OCI-LY7 (cell line): ENCODE results near the gene PCK2.

Experiments used
- EZH2phosphoT487 ChIP-seq: fragments of 200-600 bp; sonication (generic); IDR thresholded peaks from 2 replicates; pipeline ENCODE4 v1.6.1; 2018; ENCODE audit warnings: low read depth, borderline replicate concordance, mild to moderate bottlenecking, mixed run types, antibody characterized with exemption, low read length, moderate library complexity, mixed read lengths
- TF ChIP-seq, protein P1 (sequence below): fragments of 200-600 bp; sonication (generic); conservative IDR thresholded peaks from 2 replicates; pipeline ENCODE4 v1.5.1; 2014; ENCODE audit warnings: mild to moderate bottlenecking, antibody characterized with exemption, low read length, moderate library complexity, mixed read lengths

DNA sequence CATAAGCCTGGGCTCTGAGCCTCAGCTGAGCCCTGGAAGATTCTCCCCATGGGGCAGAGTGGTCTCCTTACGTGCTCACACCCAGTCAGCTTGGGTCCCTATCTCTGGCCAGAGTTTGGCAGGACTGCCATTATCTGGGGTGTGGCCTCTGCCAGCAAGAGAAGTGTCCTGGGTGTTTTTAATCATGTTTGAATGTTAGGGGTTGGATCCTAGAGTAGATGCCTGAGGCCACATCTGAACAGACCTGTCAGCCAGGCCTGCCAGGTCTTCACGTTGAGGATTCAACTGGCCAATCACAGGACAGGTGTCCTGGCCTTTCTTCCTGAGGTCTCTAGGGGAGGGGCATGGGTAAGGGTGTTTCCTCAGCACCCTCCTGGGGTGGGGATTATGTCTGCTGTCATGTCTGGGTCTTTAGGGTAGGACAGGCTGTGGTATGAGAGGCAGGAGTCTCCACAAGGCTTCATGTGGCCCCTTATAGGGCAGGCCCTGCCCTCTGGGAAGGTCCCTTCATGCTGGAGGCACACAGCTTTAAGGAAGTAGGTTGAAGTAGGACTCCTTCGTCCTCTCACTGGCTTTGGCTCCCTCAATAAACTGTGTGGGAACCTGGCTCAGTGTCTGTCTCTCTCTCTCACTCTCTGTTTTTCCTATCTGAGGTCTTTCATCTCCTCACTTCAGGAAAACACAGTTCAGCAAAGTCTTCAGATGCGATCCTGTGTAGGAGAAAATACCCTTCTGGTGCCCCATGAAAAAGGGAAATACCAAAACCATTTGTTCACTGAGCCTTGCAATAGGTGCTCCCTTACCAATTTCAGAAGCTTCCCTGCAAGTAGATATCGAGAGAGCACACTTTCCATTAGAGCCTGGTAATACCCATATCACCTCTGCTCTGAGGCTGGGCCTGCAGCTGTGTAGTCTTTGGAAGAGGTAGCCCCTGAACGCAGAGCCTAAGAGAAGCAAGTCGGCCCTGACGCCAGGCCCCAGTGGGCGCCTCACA is 29.6 kb downstream of the PCK2 start:
- TF ChIP-seq, protein P1, sequence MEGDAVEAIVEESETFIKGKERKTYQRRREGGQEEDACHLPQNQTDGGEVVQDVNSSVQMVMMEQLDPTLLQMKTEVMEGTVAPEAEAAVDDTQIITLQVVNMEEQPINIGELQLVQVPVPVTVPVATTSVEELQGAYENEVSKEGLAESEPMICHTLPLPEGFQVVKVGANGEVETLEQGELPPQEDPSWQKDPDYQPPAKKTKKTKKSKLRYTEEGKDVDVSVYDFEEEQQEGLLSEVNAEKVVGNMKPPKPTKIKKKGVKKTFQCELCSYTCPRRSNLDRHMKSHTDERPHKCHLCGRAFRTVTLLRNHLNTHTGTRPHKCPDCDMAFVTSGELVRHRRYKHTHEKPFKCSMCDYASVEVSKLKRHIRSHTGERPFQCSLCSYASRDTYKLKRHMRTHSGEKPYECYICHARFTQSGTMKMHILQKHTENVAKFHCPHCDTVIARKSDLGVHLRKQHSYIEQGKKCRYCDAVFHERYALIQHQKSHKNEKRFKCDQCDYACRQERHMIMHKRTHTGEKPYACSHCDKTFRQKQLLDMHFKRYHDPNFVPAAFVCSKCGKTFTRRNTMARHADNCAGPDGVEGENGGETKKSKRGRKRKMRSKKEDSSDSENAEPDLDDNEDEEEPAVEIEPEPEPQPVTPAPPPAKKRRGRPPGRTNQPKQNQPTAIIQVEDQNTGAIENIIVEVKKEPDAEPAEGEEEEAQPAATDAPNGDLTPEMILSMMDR: no peak
- TF ChIP-seq EZH2phosphoT487: no peak
